ENCODE measurements around the gene KRTCAP3. TPM values are rescaled to one million over a fixed set of nuclear protein-coding genes. Genes with fewer than 3 reads are reported as not detected.

KRTCAP3 gene
- total RNA-seq, 1 donor from 2014 or later, result not detected

Other genes starting within 250 kb of the KRTCAP3 start
- 131 TPM for gene ATRAID, start 230.3 kb upstream of the KRTCAP3 start, total RNA-seq
- gene SLC5A6, start 230.1 kb upstream of the KRTCAP3 start, total RNA-seq, result 11.4 TPM
- 11.0 TPM for gene CAD, start 225.0 kb upstream of the KRTCAP3 start, total RNA-seq
- 10.2 TPM for gene SLC30A3, start 179.3 kb upstream of the KRTCAP3 start, total RNA-seq
- gene DNAJC5G, start 166.9 kb upstream of the KRTCAP3 start, total RNA-seq, result 1.6 TPM
- gene TRIM54, start 160.0 kb upstream of the KRTCAP3 start, total RNA-seq, result 218 TPM
- 2.1 TPM for gene UCN, start 133.9 kb upstream of the KRTCAP3 start, total RNA-seq
- gene MPV17, start 119.3 kb upstream of the KRTCAP3 start, total RNA-seq, result 69.3 TPM
- 23.9 TPM for gene GTF3C2, start 85.6 kb upstream of the KRTCAP3 start, total RNA-seq
- 34.9 TPM for gene EIF2B4, start 72.0 kb upstream of the KRTCAP3 start, total RNA-seq
- 80.3 TPM for gene SNX17, start 71.8 kb upstream of the KRTCAP3 start, total RNA-seq
- 10.6 TPM for gene ZNF513, start 61.6 kb upstream of the KRTCAP3 start, total RNA-seq
- gene PPM1G, start 32.8 kb upstream of the KRTCAP3 start, total RNA-seq, result 32.0 TPM
- gene NRBP1, start 13.8 kb upstream of the KRTCAP3 start, total RNA-seq, result 64.6 TPM
- gene IFT172, start 47.4 kb downstream of the KRTCAP3 start, total RNA-seq, result 18.7 TPM
- 3.0 TPM for gene FNDC4, start 52.8 kb downstream of the KRTCAP3 start, total RNA-seq
- gene GCKR, start 54.5 kb downstream of the KRTCAP3 start, total RNA-seq, result not detected
- gene ZNF512, start 140.7 kb downstream of the KRTCAP3 start, total RNA-seq, result 20.7 TPM
- 3.5 TPM for gene CCDC121, start 186.6 kb downstream of the KRTCAP3 start, total RNA-seq
- 17.8 TPM for gene GPN1, start 186.7 kb downstream of the KRTCAP3 start, total RNA-seq
- gene SUPT7L, start 221.2 kb downstream of the KRTCAP3 start, total RNA-seq, result 25.4 TPM
- gene SLC4A1AP, start 221.5 kb downstream of the KRTCAP3 start, total RNA-seq, result 23.4 TPM

Measured in cardiac septum (tissue), 1 donor.